ENCODE measurements around the gene ZFR.
"Not testable (repeated sequence)": the region's sequence is repeated elsewhere in the genome, so short reads cannot be mapped to it uniquely, and the experiment has no call there.

DNA sequence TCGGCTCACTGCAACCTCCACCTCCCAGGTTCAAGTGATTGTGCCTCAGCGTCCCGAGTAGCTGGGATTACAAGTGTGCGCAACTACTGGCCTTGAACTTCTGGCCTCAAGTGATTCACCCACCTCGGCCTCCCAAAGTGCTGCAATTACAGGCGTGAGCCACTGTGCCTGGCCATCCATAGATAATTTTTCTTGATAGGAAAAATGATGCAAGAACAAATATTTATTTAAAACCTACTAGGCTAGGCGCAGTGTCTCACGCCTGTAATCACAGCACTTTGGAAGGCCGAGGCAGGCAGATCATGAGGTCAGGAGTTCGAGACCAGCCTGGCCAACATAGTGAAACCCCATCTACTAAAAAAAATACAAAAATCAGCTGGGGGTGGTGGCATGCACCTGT, 45.8 kb downstream of the ZFR start:
- not testable (repeated sequence) for TF ChIP-seq POLR2A, CTCF, POLR2AphosphoS5 (IDR thresholded peaks at IDR 0.05)
